Neural progenitor cell (in vitro differentiated cells): ENCODE measurements around the gene CD200. TPM values are rescaled to one million over a fixed set of nuclear protein-coding genes. Genes with fewer than 3 reads are reported as not detected.

ENCODE experiments used
- DNase-seq: peaks from one replicate; pipeline ENCODE4 v3.0.0-alpha.2; 2016; ENCODE audit warnings: low spot score
- H2AFZ ChIP-seq: fragments of 200-600 bp; sonication (generic); replicated peaks from 2 replicates; pipeline ENCODE4 v1.6.1; 2016; ENCODE audit warnings: antibody characterized with exemption
- H3F3A ChIP-seq: fragments of 200-600 bp; sonication (generic); 2 replicates; pipeline ENCODE4 v1.6.1; 2016; ENCODE audit warnings: antibody characterized with exemption, low read depth
- H3K27ac ChIP-seq: fragments of 200-600 bp; sonication (generic); 2 replicates; pipeline ENCODE4 v1.5.1; 2016; ENCODE audit warnings: mild to moderate bottlenecking
- H3K27me3 ChIP-seq: fragments of 200-600 bp; sonication (generic); 2 replicates; pipeline ENCODE4 v1.6.1; 2016; ENCODE audit warnings: mild to moderate bottlenecking, moderate library complexity
- H3K36me3 ChIP-seq: fragments of 200-600 bp; sonication (generic); 2 replicates; pipeline ENCODE4 v1.5.1; 2016
- H3K4me1 ChIP-seq: fragments of 200-600 bp; sonication (generic); 2 replicates; pipeline ENCODE4 v1.6.1; 2016; ENCODE audit warnings: mixed run types
- H3K4me2 ChIP-seq: fragments of 200-600 bp; sonication (generic); 2 replicates; pipeline ENCODE4 v1.6.1; 2016
- H3K4me3 ChIP-seq: fragments of 200-600 bp; sonication (generic); 2 replicates; pipeline ENCODE4 v1.5.1; 2016
- H3K79me2 ChIP-seq: fragments of 200-600 bp; sonication (generic); 2 replicates; pipeline ENCODE4 v1.6.1; 2016; ENCODE audit warnings: low read depth
- H3K9ac ChIP-seq: fragments of 200-600 bp; sonication (generic); 2 replicates; pipeline ENCODE4 v1.6.1; 2016
- H3K9me3 ChIP-seq: fragments of 200-600 bp; sonication (generic); 2 replicates; pipeline ENCODE4 v1.5.1; 2016; ENCODE audit warnings: low read depth
- H4K20me1 ChIP-seq: fragments of 200-600 bp; sonication (generic); 2 replicates; pipeline ENCODE4 v1.6.1; 2016; ENCODE audit warnings: low read depth
- H3K27ac Mint-ChIP-seq: 3 replicates; pipeline ENCODE4 v1.8.0; 2021; ENCODE audit warnings: mixed read lengths
- H3K27me3 Mint-ChIP-seq: 2 replicates; pipeline ENCODE4 v1.8.0; 2022; ENCODE audit warnings: low read depth, mild to moderate bottlenecking, inconsistent platforms, moderate library complexity, mixed read lengths; ENCODE audit not compliant: insufficient read depth
- H3K36me3 Mint-ChIP-seq: 3 replicates; pipeline ENCODE4 v1.8.0; 2021; ENCODE audit warnings: mixed read lengths
- H3K4me1 Mint-ChIP-seq: 3 replicates; pipeline ENCODE4 v1.8.0; 2021; ENCODE audit warnings: mixed read lengths
- H3K4me3 Mint-ChIP-seq: 3 replicates; pipeline ENCODE4 v1.8.0; 2021; ENCODE audit warnings: mild to moderate bottlenecking, moderate library complexity, mixed read lengths
- H3K9me3 Mint-ChIP-seq: 3 replicates; pipeline ENCODE4 v1.8.0; 2020; ENCODE audit warnings: mixed read lengths
- EZH2 ChIP-seq: fragments of 200-600 bp; sonication (generic); IDR thresholded peaks from 2 replicates; pipeline ENCODE4 v1.6.1; 2017; ENCODE audit warnings: antibody characterized with exemption, mild to moderate bottlenecking, moderate library complexity
- EZH2phosphoT487 ChIP-seq: fragments of 200-600 bp; sonication (generic); IDR thresholded peaks from 2 replicates; pipeline ENCODE4 v1.6.1; 2017; ENCODE audit warnings: antibody characterized with exemption
- total RNA-seq: library from RNA; depleted of rRNA; stranded (reverse); fragments of >200 nt; gene quantifications from 2 replicates; pipeline ENCODE4 v1.2.3, GENCODE V29; 2015; ENCODE audit warnings: low replicate concordance
- TF ChIP-seq, protein P1 (sequence below): fragments of 200-600 bp; sonication (generic); IDR thresholded peaks from 2 replicates; pipeline ENCODE4 v1.5.1; 2017; ENCODE audit warnings: antibody characterized with exemption, mild to moderate bottlenecking

CD200 gene
- total RNA-seq, 1 donor from 2014 or later = 48.4 TPM

DNA sequence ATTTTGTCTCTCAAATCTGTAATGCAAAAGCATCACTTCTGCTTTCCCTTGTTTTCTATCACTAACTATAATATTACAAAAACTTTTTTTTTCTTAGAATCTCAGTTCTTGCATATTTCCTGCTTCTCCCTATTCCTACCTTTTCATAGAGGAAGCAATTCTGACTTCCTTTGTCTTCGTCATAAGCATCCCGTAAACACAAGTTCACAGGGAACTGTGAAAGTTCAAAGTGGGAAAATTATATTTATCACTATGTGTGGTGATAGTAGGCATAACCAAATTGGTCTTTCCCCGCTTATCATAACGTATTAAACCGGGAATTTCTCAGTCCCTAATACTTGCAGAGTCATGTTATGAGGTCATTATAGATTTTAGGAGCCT, 22.3 kb downstream of the CD200 start:
- Histone ChIP-seq H3K9ac (no peak overlapping the region), H3K4me3 (no peak overlapping the region), H3F3A (peaks cover 23% of the 10 kb centered on the region), H3K27me3 (no peaks in the 10 kb centered on the region), H3K4me2 (no peak overlapping the region), H3K36me3 (peaks cover 17% of the 10 kb centered on the region), H2AFZ (no peak overlapping the region), H3K79me2 (peaks cover 8% of the 10 kb centered on the region), H3K9me3 (no peaks in the 10 kb centered on the region), H3K4me1 (peaks cover 43% of the 10 kb centered on the region), H3K27ac (no peak overlapping the region), H4K20me1 (peaks cover 12% of the 10 kb centered on the region)
- TF ChIP-seq, protein P1, sequence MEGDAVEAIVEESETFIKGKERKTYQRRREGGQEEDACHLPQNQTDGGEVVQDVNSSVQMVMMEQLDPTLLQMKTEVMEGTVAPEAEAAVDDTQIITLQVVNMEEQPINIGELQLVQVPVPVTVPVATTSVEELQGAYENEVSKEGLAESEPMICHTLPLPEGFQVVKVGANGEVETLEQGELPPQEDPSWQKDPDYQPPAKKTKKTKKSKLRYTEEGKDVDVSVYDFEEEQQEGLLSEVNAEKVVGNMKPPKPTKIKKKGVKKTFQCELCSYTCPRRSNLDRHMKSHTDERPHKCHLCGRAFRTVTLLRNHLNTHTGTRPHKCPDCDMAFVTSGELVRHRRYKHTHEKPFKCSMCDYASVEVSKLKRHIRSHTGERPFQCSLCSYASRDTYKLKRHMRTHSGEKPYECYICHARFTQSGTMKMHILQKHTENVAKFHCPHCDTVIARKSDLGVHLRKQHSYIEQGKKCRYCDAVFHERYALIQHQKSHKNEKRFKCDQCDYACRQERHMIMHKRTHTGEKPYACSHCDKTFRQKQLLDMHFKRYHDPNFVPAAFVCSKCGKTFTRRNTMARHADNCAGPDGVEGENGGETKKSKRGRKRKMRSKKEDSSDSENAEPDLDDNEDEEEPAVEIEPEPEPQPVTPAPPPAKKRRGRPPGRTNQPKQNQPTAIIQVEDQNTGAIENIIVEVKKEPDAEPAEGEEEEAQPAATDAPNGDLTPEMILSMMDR = no peak
- TF ChIP-seq EZH2phosphoT487 (no peak), EZH2 (no peak)
- no peak overlapping the region for H3K27ac Mint-ChIP-seq
- DNase-seq = no peak
- H3K36me3 Mint-ChIP-seq = peaks cover 41% of the 10 kb centered on the region
- H3K4me3 Mint-ChIP-seq = no peak overlapping the region
- peaks cover 23% of the 10 kb centered on the region for H3K4me1 Mint-ChIP-seq
- H3K27me3 Mint-ChIP-seq = no peaks in the 10 kb centered on the region
- no peaks in the 10 kb centered on the region for H3K9me3 Mint-ChIP-seq

DNA sequence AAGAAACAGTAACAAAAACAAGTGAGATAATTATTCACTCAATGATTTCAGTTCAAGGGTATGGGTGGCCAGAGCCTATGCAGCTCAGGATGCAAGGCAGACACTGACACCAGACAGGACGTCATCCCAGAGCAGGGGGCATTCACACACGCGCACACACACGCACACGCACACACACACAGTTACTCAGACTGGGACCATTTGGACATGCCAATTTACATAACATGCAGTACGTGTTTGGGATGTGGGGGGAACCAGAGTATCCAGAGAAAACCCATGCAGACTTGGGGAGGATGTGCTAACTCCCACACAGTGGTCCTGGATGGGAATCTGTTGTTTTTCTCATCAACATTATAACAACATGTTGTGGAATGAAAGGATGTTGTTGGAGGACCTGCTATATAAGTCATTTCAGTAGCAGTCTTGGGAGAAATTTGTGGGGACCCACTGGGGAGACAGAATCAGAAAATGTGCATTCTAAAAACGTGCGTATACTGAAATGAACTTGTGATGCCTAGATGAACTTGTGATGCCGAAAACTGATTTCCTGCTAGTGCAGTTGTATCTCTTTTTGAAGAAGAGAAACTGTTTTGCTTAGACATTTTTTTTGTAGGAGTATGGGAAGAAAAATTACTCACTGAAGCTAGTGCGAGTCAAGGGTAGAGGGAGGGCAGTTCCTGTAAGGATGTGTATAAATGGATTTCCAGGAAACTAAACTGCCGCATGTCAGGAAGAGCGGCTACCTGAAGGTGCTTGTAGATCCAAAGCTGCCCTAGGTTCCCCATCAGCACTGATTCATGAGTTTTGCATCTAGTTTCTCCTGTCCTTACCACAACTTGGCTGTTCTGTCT, 25.2 kb downstream of the CD200 start:
- H3K36me3 ChIP-seq = peaks cover 26% of the 10 kb centered on the region
- no peak overlapping the region for H2AFZ ChIP-seq
- no peaks in the 10 kb centered on the region for H3K9me3 ChIP-seq
- Mint-ChIP-seq H3K27me3 (no peaks in the 10 kb centered on the region), H3K4me1 (peaks cover 8% of the 10 kb centered on the region), H3K4me3 (no peak overlapping the region), H3K36me3 (peaks cover 37% of the 10 kb centered on the region), H3K27ac (no peak overlapping the region), H3K9me3 (no peaks in the 10 kb centered on the region)
- H3K9ac ChIP-seq = no peak overlapping the region
- peaks cover under 1% of the 10 kb centered on the region for H3K79me2 ChIP-seq
- H3F3A ChIP-seq = peaks cover 4% of the 10 kb centered on the region
- TF ChIP-seq EZH2 (no peak), EZH2phosphoT487 (no peak)
- TF ChIP-seq, protein P1 = no peak
- H3K4me1 ChIP-seq = peaks cover 18% of the 10 kb centered on the region
- no peak overlapping the region for H3K4me3 ChIP-seq
- H3K4me2 ChIP-seq = no peak overlapping the region
- no peak overlapping the region for H3K27ac ChIP-seq
- DNase-seq = no peak
- no peaks in the 10 kb centered on the region for H3K27me3 ChIP-seq
- H4K20me1 ChIP-seq = no peaks in the 10 kb centered on the region

DNA sequence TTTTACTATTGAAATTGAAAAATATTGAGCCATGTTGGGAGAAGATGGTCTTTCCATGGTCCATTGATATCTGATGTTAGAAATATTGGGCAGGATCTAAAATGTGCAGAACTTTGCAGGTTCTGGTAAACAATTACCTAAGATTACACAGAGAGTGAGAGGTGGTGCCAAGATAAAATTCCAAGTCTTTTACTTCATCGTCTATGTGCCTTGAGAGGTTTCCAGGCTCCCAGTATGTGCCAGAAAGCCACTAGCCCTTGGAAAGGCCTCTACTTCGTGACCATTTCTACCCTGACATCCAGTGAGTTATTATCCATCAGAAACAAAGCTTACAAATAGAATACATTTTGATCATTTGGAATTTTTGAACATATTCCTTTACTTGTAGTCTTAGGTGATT, 27.6 kb downstream of the CD200 start:
- Mint-ChIP-seq H3K27ac (no peak overlapping the region), H3K9me3 (no peaks in the 10 kb centered on the region), H3K27me3 (peaks cover 2% of the 10 kb centered on the region), H3K36me3 (peaks cover 32% of the 10 kb centered on the region), H3K4me1 (no peaks in the 10 kb centered on the region), H3K4me3 (no peak overlapping the region)
- H3K79me2 ChIP-seq = no peaks in the 10 kb centered on the region
- H4K20me1 ChIP-seq = no peaks in the 10 kb centered on the region
- H3K9me3 ChIP-seq = no peaks in the 10 kb centered on the region
- no peak overlapping the region for H3K27ac ChIP-seq
- TF ChIP-seq EZH2 (no peak), EZH2phosphoT487 (no peak)
- TF ChIP-seq, protein P1 = no peak
- DNase-seq = no peak
- H3K27me3 ChIP-seq = no peaks in the 10 kb centered on the region
- H3F3A ChIP-seq = no peaks in the 10 kb centered on the region
- H2AFZ ChIP-seq = no peak overlapping the region
- H3K4me2 ChIP-seq = no peak overlapping the region
- H3K9ac ChIP-seq = no peak overlapping the region
- H3K4me3 ChIP-seq = no peak overlapping the region
- H3K36me3 ChIP-seq = peaks cover 21% of the 10 kb centered on the region
- no peaks in the 10 kb centered on the region for H3K4me1 ChIP-seq
